K562 (cell line): ENCODE results near the gene KHNYN. TPM values are rescaled to one million over a fixed set of nuclear protein-coding genes. Genes with fewer than 3 reads are reported as not detected.

ENCODE experiments used
- CCNT2 ChIP-seq: IDR thresholded peaks from 2 replicates; pipeline ENCODE4 v1.6.1; 2011; ENCODE audit warnings: borderline replicate concordance, low read depth, mild to moderate bottlenecking, moderate library complexity, mixed read lengths, low read length; ENCODE audit not compliant: insufficient read length; ENCODE audit errors: extremely low read depth
- CHD2 ChIP-seq: IDR thresholded peaks from 2 replicates; pipeline ENCODE4 v1.6.1; 2011; ENCODE audit warnings: low read depth, low read length
- CREBBP ChIP-seq: IDR thresholded peaks from one replicate; pipeline ENCODE4 v1.6.1; 2012; ENCODE audit warnings: low read depth, mild to moderate bottlenecking, control low read depth, inconsistent platforms, low read length
- CXXC5 ChIP-seq: fragments of 250-450 bp; sonication (Bioruptor Pico); IDR thresholded peaks from 2 replicates; pipeline ENCODE4 v1.8.0; 2022; ENCODE audit warnings: inconsistent platforms, mild to moderate bottlenecking, moderate library complexity
- GABPA ChIP-seq: fragments of 200-800 bp; sonication (Bioruptor generic); conservative IDR thresholded peaks from 2 replicates; pipeline ENCODE4 v1.6.1; 2016; ENCODE audit warnings: low read depth, missing genetic modification characterization, missing compliant biosample characterization
- GTF2B ChIP-seq: IDR thresholded peaks from 2 replicates; pipeline ENCODE4 v1.6.1; 2011; ENCODE audit not compliant: insufficient read length; ENCODE audit errors: extremely low read depth
- HNRNPUL1 ChIP-seq: fragments of 200-400 bp; formaldehyde crosslinking; IDR thresholded peaks from 2 replicates; pipeline ENCODE4 v1.6.1; 2017; ENCODE audit warnings: low read length
- KDM5B ChIP-seq: fragments of 200-600 bp; sonication (generic); IDR thresholded peaks from 2 replicates; pipeline ENCODE4 v1.6.1; 2012; ENCODE audit warnings: low read depth, mild to moderate bottlenecking, moderate library complexity, low read length, control low read depth, inconsistent platforms; ENCODE audit not compliant: insufficient replicate concordance
- KLF13 ChIP-seq: fragments of 450-650 bp; IDR thresholded peaks from 2 replicates; pipeline ENCODE4 v1.6.1; 2016; ENCODE audit warnings: missing genetic modification characterization, low read depth, mild to moderate bottlenecking, missing compliant biosample characterization, moderate library complexity, borderline replicate concordance
- NR0B1 ChIP-seq: fragments of 450-650 bp; IDR thresholded peaks from one replicate; pipeline ENCODE4 v1.6.1; 2018; ENCODE audit warnings: mild to moderate bottlenecking, moderate library complexity; ENCODE audit not compliant: partially characterized antibody
- PHF8 ChIP-seq: fragments of 200-600 bp; sonication (generic); IDR thresholded peaks from 2 replicates; pipeline ENCODE4 v1.6.1; 2012; ENCODE audit warnings: mixed run types, mild to moderate bottlenecking, inconsistent platforms, low read length, moderate library complexity, borderline replicate concordance
- PYGO2 ChIP-seq: fragments of 450-650 bp; IDR thresholded peaks from 2 replicates; pipeline ENCODE4 v1.6.1; 2016; ENCODE audit warnings: mild to moderate bottlenecking, missing genetic modification characterization, moderate library complexity, missing compliant biosample characterization
- SMAD4 ChIP-seq: fragments of 250-450 bp; sonication (Bioruptor Pico); conservative IDR thresholded peaks from 2 replicates; pipeline ENCODE4 v1.8.0; 2021; ENCODE audit warnings: inconsistent platforms, mild to moderate bottlenecking, moderate library complexity
- TARDBP ChIP-seq: fragments of 450-650 bp; IDR thresholded peaks from 2 replicates; pipeline ENCODE4 v1.6.1; 2016
- TRIM25 ChIP-seq: fragments of 450-650 bp; IDR thresholded peaks from 2 replicates; pipeline ENCODE4 v1.7.0; 2016; ENCODE audit warnings: borderline replicate concordance
- ZBTB1 ChIP-seq: sonication (generic); formaldehyde crosslinking; IDR thresholded peaks from 2 replicates; pipeline ENCODE4 v1.8.1; 2023; ENCODE audit warnings: missing genetic modification reagents, low read depth, mild to moderate bottlenecking, borderline replicate concordance
- ZBTB34 ChIP-seq: fragments of 250-450 bp; sonication (Bioruptor Pico); IDR thresholded peaks from 2 replicates; pipeline ENCODE4 v1.8.0; 2021; ENCODE audit warnings: mild to moderate bottlenecking, moderate library complexity
- ZNF232 ChIP-seq: sonication (generic); formaldehyde crosslinking; IDR thresholded peaks from 2 replicates; pipeline ENCODE4 v1.8.0; 2022; ENCODE audit warnings: mild to moderate bottlenecking, missing genetic modification reagents
- ZNF3 ChIP-seq: fragments of 250-450 bp; sonication (Bioruptor Pico); IDR thresholded peaks from 2 replicates; pipeline ENCODE4 v1.5.0; 2021; ENCODE audit warnings: mild to moderate bottlenecking, moderate library complexity
- ZNF764 ChIP-seq: fragments of 250-450 bp; sonication (Bioruptor Pico); IDR thresholded peaks from 2 replicates; pipeline ENCODE4 v1.4.0; 2020; ENCODE audit warnings: low read depth, mild to moderate bottlenecking, moderate library complexity
- polyA plus RNA-seq, 8 experiments: library from polyadenylated mRNA; depleted of rRNA in 4 of 8; stranded (reverse) in 5 of 8; unstranded in 3 of 8; fragments of >200 nt; fragmentation: Nextera tagmentation in 2 of 8; fragmentation: Illumina TruSeq in 1 of 8; extraction: Ambion mirVana in 2 of 8; extraction: Trizol in 1 of 8; gene quantifications; 2 replicates each; pipeline versions ENCODE4 v1.2.1 to v1.2.3, GENCODE V29; 2011 to 2014; ENCODE audit warnings: inconsistent platforms in 1 of 8, missing spikeins in 1 of 8
- total RNA-seq, 7 experiments: library from RNA; depleted of rRNA in 6 of 7; stranded (reverse); fragments of >200 nt in 6 of 7; fragmentation: Illumina TruSeq in 2 of 7; extraction: Trizol in 2 of 7; gene quantifications; 2 replicates each; pipeline versions ENCODE4 v1.2.1 to v1.2.3, GENCODE V29; 2011 to 2021; ENCODE audit warnings: low replicate concordance in 1 of 7

Gene KHNYN
- total and polyA plus RNA-seq, 9 of the 15 experiments (the other 6 are each of a cell fraction or from before 2014, with no cell fraction given) = 0.76 to 26.0 (median 14.1) TPM

GRCh38 chr14:24389226-24389848 is 40.4 kb upstream of the KHNYN start (continued):
- TF ChIP-seq GABPA (tag) (no peak), HNRNPUL1 (no peak), PHF8 (no peak), PYGO2 (tag) (no peak), TRIM25 (no peak), CREBBP (no peak), KDM5B (no peak), CCNT2 (no peak), KLF13 (no peak), CXXC5 (CRISPR knock-in tag) (no peak), SMAD4 (no peak), ZNF764 (no peak), GTF2B (no peak), ZNF232 (no peak), NR0B1 (no peak), CHD2 (no peak), TARDBP (no peak), ZBTB1 (CRISPR knock-in tag) (no peak), ZNF3 (CRISPR knock-in tag) (no peak), ZBTB34 (CRISPR knock-in tag) (no peak)
